ENCODE results near the gene TLE7.

Gene TLE7

DNA sequence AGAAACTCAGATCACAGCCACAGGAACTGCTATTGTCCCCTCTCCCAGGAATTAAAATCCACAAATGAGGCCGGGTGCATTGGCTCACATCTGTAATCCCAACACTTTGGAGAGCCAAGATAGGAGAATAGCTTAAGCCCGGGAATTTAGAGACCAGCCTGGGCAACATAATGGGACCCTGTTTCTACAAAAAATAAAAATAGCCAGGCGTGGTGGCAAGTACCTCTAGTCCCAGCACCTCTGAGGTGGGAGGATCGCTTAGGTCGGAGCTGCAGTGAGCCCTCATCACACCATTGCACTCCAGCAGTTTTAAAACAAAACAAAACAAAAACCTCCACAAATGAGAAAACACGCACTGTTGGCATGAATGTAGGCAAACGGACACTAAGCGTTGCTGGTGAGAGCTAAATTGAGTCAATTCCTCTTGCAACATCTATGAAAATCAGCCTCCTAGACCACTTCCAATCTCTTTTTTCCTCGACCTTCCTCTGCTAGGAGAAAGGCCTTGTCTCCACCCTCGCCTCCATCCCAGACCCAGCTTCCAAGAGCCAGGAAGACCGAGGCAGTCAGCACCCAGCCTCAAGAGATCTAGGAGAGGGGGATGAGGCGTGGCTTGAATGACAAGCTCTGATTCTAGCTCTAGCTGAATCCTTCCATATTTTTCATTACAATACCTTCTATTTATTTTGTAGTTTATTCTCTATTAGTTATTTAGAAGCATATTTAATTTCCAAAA is 14.8 kb downstream of the TLE7 start (continued):
- TF ChIP-seq, protein P1, sequence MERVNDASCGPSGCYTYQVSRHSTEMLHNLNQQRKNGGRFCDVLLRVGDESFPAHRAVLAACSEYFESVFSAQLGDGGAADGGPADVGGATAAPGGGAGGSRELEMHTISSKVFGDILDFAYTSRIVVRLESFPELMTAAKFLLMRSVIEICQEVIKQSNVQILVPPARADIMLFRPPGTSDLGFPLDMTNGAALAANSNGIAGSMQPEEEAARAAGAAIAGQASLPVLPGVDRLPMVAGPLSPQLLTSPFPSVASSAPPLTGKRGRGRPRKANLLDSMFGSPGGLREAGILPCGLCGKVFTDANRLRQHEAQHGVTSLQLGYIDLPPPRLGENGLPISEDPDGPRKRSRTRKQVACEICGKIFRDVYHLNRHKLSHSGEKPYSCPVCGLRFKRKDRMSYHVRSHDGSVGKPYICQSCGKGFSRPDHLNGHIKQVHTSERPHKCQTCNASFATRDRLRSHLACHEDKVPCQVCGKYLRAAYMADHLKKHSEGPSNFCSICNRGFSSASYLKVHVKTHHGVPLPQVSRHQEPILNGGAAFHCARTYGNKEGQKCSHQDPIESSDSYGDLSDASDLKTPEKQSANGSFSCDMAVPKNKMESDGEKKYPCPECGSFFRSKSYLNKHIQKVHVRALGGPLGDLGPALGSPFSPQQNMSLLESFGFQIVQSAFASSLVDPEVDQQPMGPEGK (tag by site-specific recombination; IDR thresholded peaks at IDR 0.05): 0 out of 2 replicates have a peak, but pooled peaks have one; percentile 15

DNA sequence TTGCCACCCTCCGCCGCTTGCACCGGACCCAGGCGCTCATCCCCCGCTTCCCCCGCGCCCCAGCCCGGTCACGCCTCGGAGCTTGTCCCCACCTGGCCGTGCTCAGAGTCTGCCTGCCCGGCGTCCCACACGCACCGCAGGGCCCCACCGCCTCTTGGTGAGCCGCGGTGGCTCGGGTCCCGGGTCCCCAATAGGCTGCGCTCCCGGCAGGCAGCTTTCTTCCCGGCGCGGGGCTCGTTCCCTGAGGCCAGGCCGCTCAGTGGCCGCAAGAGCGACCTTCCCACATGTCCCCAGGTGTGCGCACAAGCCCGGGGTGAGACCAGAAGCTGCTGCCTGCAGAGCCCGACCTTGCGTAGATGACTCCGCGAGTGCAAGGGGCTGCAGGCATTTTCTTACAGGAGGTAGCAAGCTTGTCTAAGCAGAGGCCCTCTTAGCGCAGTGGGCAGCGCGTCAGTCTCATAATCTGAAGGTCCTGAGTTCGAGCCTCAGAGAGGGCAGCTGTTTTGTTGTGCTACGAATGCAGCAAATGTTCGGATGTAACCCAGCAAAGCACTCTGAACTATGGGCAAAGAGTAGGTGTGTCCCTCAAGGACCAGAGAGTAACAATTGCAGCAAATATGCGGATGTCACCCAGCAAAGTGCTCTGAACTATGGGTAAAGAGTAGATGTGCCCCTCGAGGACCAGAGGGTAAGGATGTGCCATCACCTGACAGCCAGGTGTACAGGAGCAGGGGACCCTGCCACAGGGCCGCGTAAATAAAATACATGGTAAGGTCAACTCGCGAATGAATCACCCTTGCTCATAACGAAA is 15.6 kb downstream of the TLE7 start:
- CTCF ChIA-PET: interaction anchor here (0.6 to 11.6 kb wide), 8 partner anchors 14 to 481 kb away, joined by 3 to 77 read pairs (median 4); no protein-coding TSS in a partner anchor
- no peaks in the 10 kb centered on the region for H3K9me3 ChIP-seq (ENCODE audit: control insufficient read depth, insufficient read depth, low read depth, low read length)
- H3K27ac ChIP-seq (ENCODE audit: extremely low read depth, low read depth, low read length): peak overlapping the region; percentile 27; the same call in 1 of the 2 replicates
- H3K4me3 ChIP-seq (ENCODE audit: low read depth, low read length): peak overlapping the region; percentile 59
- no peaks in the 10 kb centered on the region for H3K36me3 ChIP-seq (ENCODE audit: control insufficient read depth in 2 of 2, insufficient read depth in 1 of 2, low read length in 2 of 2)
- no peaks in the 10 kb centered on the region for H3K4me1 ChIP-seq (ENCODE audit: control insufficient read depth, insufficient read depth, low read length)
- POLR2A ChIA-PET: interaction anchor here (0.6 to 1.8 kb wide), 4 partner anchors 36 to 667 kb away, joined by 3 to 8 read pairs (median 6); partner anchors contain the start of genes DHX38, TXNL4B and ZNF23
- TF ChIP-seq, protein P2, sequence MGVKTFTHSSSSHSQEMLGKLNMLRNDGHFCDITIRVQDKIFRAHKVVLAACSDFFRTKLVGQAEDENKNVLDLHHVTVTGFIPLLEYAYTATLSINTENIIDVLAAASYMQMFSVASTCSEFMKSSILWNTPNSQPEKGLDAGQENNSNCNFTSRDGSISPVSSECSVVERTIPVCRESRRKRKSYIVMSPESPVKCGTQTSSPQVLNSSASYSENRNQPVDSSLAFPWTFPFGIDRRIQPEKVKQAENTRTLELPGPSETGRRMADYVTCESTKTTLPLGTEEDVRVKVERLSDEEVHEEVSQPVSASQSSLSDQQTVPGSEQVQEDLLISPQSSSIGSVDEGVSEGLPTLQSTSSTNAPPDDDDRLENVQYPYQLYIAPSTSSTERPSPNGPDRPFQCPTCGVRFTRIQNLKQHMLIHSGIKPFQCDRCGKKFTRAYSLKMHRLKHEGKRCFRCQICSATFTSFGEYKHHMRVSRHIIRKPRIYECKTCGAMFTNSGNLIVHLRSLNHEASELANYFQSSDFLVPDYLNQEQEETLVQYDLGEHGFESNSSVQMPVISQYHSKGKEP (tag by site-specific recombination; IDR thresholded peaks at IDR 0.05): peak; percentile 95
- TF ChIP-seq, protein P3, sequence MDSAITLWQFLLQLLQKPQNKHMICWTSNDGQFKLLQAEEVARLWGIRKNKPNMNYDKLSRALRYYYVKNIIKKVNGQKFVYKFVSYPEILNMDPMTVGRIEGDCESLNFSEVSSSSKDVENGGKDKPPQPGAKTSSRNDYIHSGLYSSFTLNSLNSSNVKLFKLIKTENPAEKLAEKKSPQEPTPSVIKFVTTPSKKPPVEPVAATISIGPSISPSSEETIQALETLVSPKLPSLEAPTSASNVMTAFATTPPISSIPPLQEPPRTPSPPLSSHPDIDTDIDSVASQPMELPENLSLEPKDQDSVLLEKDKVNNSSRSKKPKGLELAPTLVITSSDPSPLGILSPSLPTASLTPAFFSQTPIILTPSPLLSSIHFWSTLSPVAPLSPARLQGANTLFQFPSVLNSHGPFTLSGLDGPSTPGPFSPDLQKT (IDR thresholded peaks at IDR 0.05; ENCODE audit: borderline replicate concordance, low read depth, low read length): no peak
- TF ChIP-seq MEIS1 (CRISPR knock-in tag; IDR thresholded peaks at IDR 0.05; ENCODE audit: borderline replicate concordance) (no peak), ZNF248 (tag by site-specific recombination; IDR thresholded peaks at IDR 0.05) (no peak), ZBTB7A (tag by site-specific recombination; IDR thresholded peaks at IDR 0.05; ENCODE audit: low read depth) (peak; percentile 64; the same call in 1 of the 2 replicates), ZNF221 (tag by site-specific recombination; IDR thresholded peaks at IDR 0.05; ENCODE audit: borderline replicate concordance) (0 out of 2 replicates have a peak, but pooled peaks have one; percentile 69), MZF1 (tag by site-specific recombination; IDR thresholded peaks at IDR 0.05; ENCODE audit: borderline replicate concordance) (peak; percentile 99), ZNF292 (tag by site-specific recombination; IDR thresholded peaks at IDR 0.05; ENCODE audit: borderline replicate concordance, low read depth) (no peak), ZNF2 (tag by site-specific recombination; IDR thresholded peaks at IDR 0.05) (peak; percentile 90; the same call in 1 of the 2 replicates), ZNF146 (tag by site-specific recombination; IDR thresholded peaks at IDR 0.05) (no peak), GFI1B (tag by site-specific recombination; IDR thresholded peaks at IDR 0.05) (no peak), ZNF366 (tag by site-specific recombination; conservative IDR thresholded peaks at IDR 0.05) (peak; percentile 99), ZNF660 (tag by site-specific recombination; IDR thresholded peaks at IDR 0.05) (peak; percentile 93), ZNF211 (tag by site-specific recombination; IDR thresholded peaks at IDR 0.05; ENCODE audit: low read depth) (no peak), ZNF433 (tag by site-specific recombination; IDR thresholded peaks at IDR 0.05; ENCODE audit: low read depth) (no peak), ZNF114 (tag by site-specific recombination; IDR thresholded peaks at IDR 0.05) (no peak), ZNF791 (tag by site-specific recombination; IDR thresholded peaks at IDR 0.05) (no peak)
- TF ChIP-seq, protein P4, sequence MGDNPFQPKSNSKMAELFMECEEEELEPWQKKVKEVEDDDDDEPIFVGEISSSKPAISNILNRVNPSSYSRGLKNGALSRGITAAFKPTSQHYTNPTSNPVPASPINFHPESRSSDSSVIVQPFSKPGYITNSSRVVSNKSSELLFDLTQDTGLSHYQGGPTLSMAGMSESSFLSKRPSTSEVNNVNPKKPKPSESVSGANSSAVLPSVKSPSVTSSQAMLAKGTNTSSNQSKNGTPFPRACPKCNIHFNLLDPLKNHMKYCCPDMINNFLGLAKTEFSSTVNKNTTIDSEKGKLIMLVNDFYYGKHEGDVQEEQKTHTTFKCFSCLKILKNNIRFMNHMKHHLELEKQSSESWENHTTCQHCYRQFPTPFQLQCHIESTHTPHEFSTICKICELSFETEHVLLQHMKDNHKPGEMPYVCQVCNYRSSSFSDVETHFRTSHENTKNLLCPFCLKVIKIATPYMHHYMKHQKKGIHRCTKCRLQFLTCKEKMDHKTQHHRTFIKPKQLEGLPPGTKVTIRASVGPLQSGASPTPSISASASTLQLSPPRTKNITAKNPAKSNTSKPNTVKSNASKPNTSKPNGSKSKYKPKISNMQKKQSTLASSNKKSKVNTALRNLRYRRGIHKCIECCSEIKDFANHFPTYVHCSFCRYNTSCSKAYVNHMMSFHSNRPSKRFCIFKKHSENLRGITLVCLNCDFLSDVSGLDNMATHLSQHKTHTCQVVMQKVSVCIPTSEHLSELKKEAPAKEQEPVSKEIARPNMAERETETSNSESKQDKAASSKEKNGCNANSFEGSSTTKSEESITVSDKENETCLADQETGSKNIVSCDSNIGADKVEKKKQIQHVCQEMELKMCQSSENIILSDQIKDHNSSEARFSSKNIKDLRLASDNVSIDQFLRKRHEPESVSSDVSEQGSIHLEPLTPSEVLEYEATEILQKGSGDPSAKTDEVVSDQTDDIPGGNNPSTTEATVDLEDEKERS (tag by site-specific recombination; IDR thresholded peaks at IDR 0.05): 0 out of 2 replicates have a peak, but pooled peaks have one; percentile 38
- TF ChIP-seq, protein P5, sequence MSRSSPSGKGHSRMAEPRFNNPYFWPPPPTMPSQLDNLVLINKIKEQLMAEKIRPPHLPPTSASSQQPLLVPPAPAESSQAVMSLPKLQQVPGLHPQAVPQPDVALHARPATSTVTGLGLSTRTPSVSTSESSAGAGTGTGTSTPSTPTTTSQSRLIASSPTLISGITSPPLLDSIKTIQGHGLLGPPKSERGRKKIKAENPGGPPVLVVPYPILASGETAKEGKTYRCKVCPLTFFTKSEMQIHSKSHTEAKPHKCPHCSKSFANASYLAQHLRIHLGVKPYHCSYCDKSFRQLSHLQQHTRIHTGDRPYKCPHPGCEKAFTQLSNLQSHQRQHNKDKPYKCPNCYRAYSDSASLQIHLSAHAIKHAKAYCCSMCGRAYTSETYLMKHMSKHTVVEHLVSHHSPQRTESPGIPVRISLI (tag by site-specific recombination; IDR thresholded peaks at IDR 0.05): peak; percentile 15; the same call in 1 of the 2 replicates
- TF ChIP-seq, protein P6, sequence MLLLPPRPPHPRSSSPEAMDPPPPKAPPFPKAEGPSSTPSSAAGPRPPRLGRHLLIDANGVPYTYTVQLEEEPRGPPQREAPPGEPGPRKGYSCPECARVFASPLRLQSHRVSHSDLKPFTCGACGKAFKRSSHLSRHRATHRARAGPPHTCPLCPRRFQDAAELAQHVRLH (tag by site-specific recombination; IDR thresholded peaks at IDR 0.05): peak; percentile 86
- TF ChIP-seq, protein P7, sequence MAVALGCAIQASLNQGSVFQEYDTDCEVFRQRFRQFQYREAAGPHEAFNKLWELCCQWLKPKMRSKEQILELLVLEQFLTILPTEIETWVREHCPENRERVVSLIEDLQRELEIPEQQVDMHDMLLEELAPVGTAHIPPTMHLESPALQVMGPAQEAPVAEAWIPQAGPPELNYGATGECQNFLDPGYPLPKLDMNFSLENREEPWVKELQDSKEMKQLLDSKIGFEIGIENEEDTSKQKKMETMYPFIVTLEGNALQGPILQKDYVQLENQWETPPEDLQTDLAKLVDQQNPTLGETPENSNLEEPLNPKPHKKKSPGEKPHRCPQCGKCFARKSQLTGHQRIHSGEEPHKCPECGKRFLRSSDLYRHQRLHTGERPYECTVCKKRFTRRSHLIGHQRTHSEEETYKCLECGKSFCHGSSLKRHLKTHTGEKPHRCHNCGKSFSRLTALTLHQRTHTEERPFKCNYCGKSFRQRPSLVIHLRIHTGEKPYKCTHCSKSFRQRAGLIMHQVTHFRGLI (tag by site-specific recombination; IDR thresholded peaks at IDR 0.05): peak; percentile 42; the same call in 1 of the 2 replicates

All from HEK293 (cell line).